Duodenal mucosa (tissue), 2 donors: Measurements from ENCODE around the gene UNC5CL.
"Not testable (repeated sequence)": the region's sequence is repeated elsewhere in the genome, so short reads cannot be mapped to it uniquely, and the experiment has no call there.

Source experiments
- H3K27ac ChIP-seq: one replicate; pipeline ENCODE4 v1.7.0; 2013; ENCODE audit warnings: low read depth, low read length
- H3K27me3 ChIP-seq, 2 donors: one replicate each; pipeline ENCODE4 v1.7.0; 2013; ENCODE audit warnings: low read length in 2 of 2, control low read depth in 1 of 2; ENCODE audit not compliant: insufficient read depth in 2 of 2, control insufficient read depth in 1 of 2
- H3K36me3 ChIP-seq, 2 donors: one replicate each; pipeline ENCODE4 v1.7.0; 2013; ENCODE audit warnings: low read length in 2 of 2, control low read depth in 1 of 2; ENCODE audit not compliant: insufficient read depth in 2 of 2, control insufficient read depth in 1 of 2
- H3K4me1 ChIP-seq, 2 donors: one replicate each; pipeline ENCODE4 v1.7.0; 2013; ENCODE audit warnings: low read length in 2 of 2, control low read depth in 1 of 2; ENCODE audit not compliant: insufficient read depth in 2 of 2, control insufficient read depth in 1 of 2
- H3K4me3 ChIP-seq, 2 donors: one replicate each; pipeline ENCODE4 v1.7.0; 2013; ENCODE audit warnings: low read length in 2 of 2, low read depth in 1 of 2
- H3K9ac ChIP-seq, 2 donors: one replicate each; pipeline ENCODE4 v1.7.0; 2013; ENCODE audit warnings: low read length in 2 of 2, low read depth in 1 of 2
- H3K9me3 ChIP-seq, 2 donors: one replicate each; pipeline ENCODE4 v1.7.0; 2013; ENCODE audit warnings: low read length in 2 of 2, control low read depth in 1 of 2; ENCODE audit not compliant: control insufficient read depth in 1 of 2

UNC5CL gene

DNA sequence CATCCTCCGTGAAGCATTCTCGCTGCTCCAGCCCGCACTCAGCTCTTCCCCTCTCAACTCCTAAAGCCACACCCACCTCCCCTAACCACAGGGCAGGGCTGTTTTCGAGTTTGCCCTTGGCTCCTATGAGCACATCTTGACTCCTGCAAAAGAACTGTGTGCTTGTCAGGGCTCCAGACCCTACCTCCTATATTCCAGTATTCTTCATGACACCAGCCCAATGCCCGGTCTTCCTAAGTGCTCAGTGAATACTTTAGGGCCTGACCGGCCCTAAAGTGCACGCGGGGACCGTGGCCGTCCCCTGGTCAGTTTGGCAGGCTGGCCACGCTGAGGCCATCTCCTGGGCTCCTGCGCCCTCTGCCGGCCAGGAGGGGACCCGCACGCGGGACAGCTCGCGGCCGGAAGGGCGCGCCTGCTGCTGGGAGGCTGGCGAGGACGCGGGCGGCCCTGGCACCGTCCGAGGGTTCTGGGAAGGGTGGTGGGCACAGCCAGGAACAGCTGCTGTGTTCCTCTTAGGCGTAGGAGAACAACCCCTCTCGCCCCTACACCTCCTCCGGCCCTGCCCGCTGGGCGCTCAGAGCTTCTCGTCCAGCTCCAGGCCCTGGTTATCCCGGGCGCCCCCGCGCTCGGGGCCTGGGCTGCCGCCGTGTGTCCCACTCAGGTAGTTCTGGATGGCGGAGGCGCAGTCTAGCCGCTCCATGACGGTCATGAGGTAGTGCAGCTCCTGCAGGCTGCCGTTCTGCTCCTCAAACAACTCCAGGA lies 11.0 kb downstream of the UNC5CL start:
- H3K36me3 ChIP-seq: peaks cover 0 to 22% of the 10 kb centered on the region in 2 donors

GRCh38 chr6:41027241-41027640 lies 11.8 kb downstream of the UNC5CL start:
- peaks cover 5 to 9% of the 10 kb centered on the region in 2 donors for H3K4me1 ChIP-seq
- no peak overlapping the region for H3K27ac ChIP-seq
- no peaks in the 10 kb centered on the region for H3K9me3 ChIP-seq
- H3K9ac ChIP-seq: peak overlapping the region in 1 of 2 donors; percentile 23
- no peaks in the 10 kb centered on the region for H3K27me3 ChIP-seq
- H3K4me3 ChIP-seq: peak overlapping the region in 1 of 2 donors; percentile 57
- H3K36me3 ChIP-seq: peaks cover 0 to 18% of the 10 kb centered on the region in 2 donors

More for the DNA sequence above, 11.0 kb downstream of the UNC5CL start:
- Histone ChIP-seq H3K4me1 (peaks cover 5 to 9% of the 10 kb centered on the region in 2 donors), H3K4me3 (peak overlapping the region; percentile 54 to 57), H3K27me3 (no peaks in the 10 kb centered on the region), H3K9ac (peak overlapping the region; percentile 27 to 66), H3K9me3 (no peaks in the 10 kb centered on the region), H3K27ac (no peak overlapping the region)

DNA sequence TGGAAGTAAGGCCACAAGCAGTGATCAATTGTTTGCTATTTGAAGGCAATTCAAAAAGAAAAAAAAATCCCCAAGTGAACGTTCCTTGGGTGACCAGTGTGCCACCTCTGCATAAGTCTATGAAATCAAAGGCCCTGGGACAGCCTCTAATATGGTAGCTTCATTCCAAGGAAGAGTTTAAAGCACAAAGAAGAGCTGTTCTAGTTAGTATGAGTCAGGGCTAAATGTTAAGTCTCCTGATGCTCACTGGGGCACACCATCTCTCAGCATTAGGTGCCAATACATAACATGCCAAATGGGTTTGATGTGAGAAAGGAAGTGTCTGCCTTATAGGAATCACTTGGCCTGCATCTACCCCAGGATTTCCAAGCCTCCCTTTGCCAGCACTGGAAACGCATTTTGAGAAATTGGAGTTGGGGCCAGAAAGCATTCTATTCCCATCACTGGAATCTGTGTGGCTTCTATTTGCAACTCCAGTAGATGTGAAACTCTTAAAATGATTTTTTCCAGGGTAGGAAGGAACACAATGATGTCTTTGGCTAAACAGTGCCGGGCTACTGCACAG lies 13.0 kb downstream of the UNC5CL start:
- Histone ChIP-seq H3K27me3 (no peaks in the 10 kb centered on the region), H3K9ac (no peak overlapping the region), H3K27ac (no peak overlapping the region), H3K36me3 (peaks cover 0 to 18% of the 10 kb centered on the region in 2 donors), H3K4me3 (no peak overlapping the region), H3K9me3 (no peaks in the 10 kb centered on the region), H3K4me1 (peaks cover 5 to 9% of the 10 kb centered on the region in 2 donors)

- no peak overlapping the region for H3K4me3 ChIP-seq
- H3K9me3 ChIP-seq: no peaks in the 10 kb centered on the region
- no peak overlapping the region for H3K9ac ChIP-seq
- H3K36me3 ChIP-seq: peaks cover 0 to 11% of the 10 kb centered on the region in 2 donors
- no peak overlapping the region for H3K27ac ChIP-seq
- H3K27me3 ChIP-seq: no peaks in the 10 kb centered on the region
- H3K4me1 ChIP-seq: peaks cover 0 to 3% of the 10 kb centered on the region in 2 donors
Observed at GRCh38 chr6:41023114-41023513, 15.9 kb downstream of the UNC5CL start.

- no peaks in the 10 kb centered on the region for H3K27me3 ChIP-seq
- H3K9ac ChIP-seq: no peak overlapping the region
- H3K4me3 ChIP-seq: no peak overlapping the region
- no peak overlapping the region for H3K27ac ChIP-seq
- H3K36me3 ChIP-seq: peaks cover 0 to 6% of the 10 kb centered on the region in 2 donors
- H3K4me1 ChIP-seq: no peaks in the 10 kb centered on the region
- H3K9me3 ChIP-seq: no peaks in the 10 kb centered on the region
Observed at GRCh38 chr6:41022294-41022693, 16.7 kb downstream of the UNC5CL start.

DNA sequence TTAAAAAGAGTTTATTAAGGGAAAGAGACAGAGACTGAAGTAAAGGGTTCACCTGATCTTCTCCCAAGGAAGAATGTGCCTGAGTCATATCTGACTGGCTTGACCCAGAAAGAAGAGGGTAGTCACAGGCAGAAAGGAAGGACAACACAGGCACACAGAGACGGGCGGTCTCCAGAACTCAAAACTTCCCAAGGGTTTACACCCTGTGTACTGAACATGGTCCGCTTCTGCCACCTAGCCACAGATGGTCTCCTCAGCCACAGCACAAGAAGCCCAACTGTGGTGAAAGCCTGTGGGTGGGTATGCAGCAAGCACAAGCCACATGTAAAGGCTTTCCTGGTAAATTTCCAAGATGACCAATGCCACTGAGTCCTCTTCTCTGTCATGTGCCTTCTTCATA lies 17.2 kb downstream of the UNC5CL start:
- Histone ChIP-seq H3K9me3 (no peaks in the 10 kb centered on the region), H3K36me3 (peaks cover 0 to 5% of the 10 kb centered on the region in 2 donors), H3K4me1 (no peaks in the 10 kb centered on the region), H3K27ac (no peak overlapping the region), H3K27me3 (no peaks in the 10 kb centered on the region), H3K9ac (no peak overlapping the region), H3K4me3 (no peak overlapping the region)

GRCh38 chr6:41017663-41018062 lies 21.4 kb downstream of the UNC5CL start:
- H3K27ac ChIP-seq: no peak overlapping the region
- H3K27me3 ChIP-seq: no peaks in the 10 kb centered on the region
- no peaks in the 10 kb centered on the region for H3K36me3 ChIP-seq

GRCh38 chr6:41015860-41016259 lies 23.2 kb downstream of the UNC5CL start:
- H3K9me3 ChIP-seq, H3K36me3 ChIP-seq, H3K4me3 ChIP-seq, H3K9ac ChIP-seq, H3K27me3 ChIP-seq, H3K27ac ChIP-seq, H3K4me1 ChIP-seq: not testable (repeated sequence)

More at GRCh38 chr6:41017663-41018062, 21.4 kb downstream of the UNC5CL start:
- H3K9ac ChIP-seq: no peak overlapping the region
- H3K4me1 ChIP-seq: peaks cover 0 to 6% of the 10 kb centered on the region in 2 donors
- H3K9me3 ChIP-seq: no peaks in the 10 kb centered on the region
- no peak overlapping the region for H3K4me3 ChIP-seq

- no peaks in the 10 kb centered on the region for H3K36me3 ChIP-seq
- H3K4me1 ChIP-seq: peaks cover 0 to 6% of the 10 kb centered on the region in 2 donors
- no peaks in the 10 kb centered on the region for H3K27me3 ChIP-seq
- no peaks in the 10 kb centered on the region for H3K9me3 ChIP-seq
- no peak overlapping the region for H3K4me3 ChIP-seq
- no peak overlapping the region for H3K27ac ChIP-seq
- no peak overlapping the region for H3K9ac ChIP-seq
Observed at GRCh38 chr6:41014780-41015179, 24.2 kb downstream of the UNC5CL start.

- H3K36me3 ChIP-seq: no peaks in the 10 kb centered on the region
- H3K9ac ChIP-seq: no peak overlapping the region
- no peaks in the 10 kb centered on the region for H3K27me3 ChIP-seq
- peaks cover 0 to 6% of the 10 kb centered on the region in 2 donors for H3K4me1 ChIP-seq
- no peak overlapping the region for H3K27ac ChIP-seq
- no peaks in the 10 kb centered on the region for H3K9me3 ChIP-seq
- no peak overlapping the region for H3K4me3 ChIP-seq
Observed at GRCh38 chr6:41013466-41014153, 25.4 kb downstream of the UNC5CL start.
